IPS-15b (cell line): ENCODE measurements around the gene ZNF689.

Experiments used
- H3K27me3 ChIP-seq: one replicate; pipeline ENCODE4 v1.6.1; 2013; ENCODE audit warnings: low read length; ENCODE audit not compliant: control insufficient read depth, insufficient read depth
- H3K36me3 ChIP-seq: one replicate; pipeline ENCODE4 v1.6.1; 2013; ENCODE audit warnings: low read length; ENCODE audit not compliant: control insufficient read depth, insufficient read depth
- H3K4me1 ChIP-seq: one replicate; pipeline ENCODE4 v1.6.1; 2013; ENCODE audit warnings: mild to moderate bottlenecking, low read length; ENCODE audit not compliant: control insufficient read depth, insufficient read depth
- H3K4me3 ChIP-seq: one replicate; pipeline ENCODE4 v1.5.1; 2013; ENCODE audit warnings: low read depth, low read length
- H3K9ac ChIP-seq: one replicate; pipeline ENCODE4 v1.6.1; 2013; ENCODE audit warnings: low read depth, mild to moderate bottlenecking, low read length
- H3K9me3 ChIP-seq: one replicate; pipeline ENCODE4 v1.6.1; 2013; ENCODE audit warnings: mild to moderate bottlenecking, low read length; ENCODE audit not compliant: control insufficient read depth, insufficient read depth

Gene ZNF689

DNA sequence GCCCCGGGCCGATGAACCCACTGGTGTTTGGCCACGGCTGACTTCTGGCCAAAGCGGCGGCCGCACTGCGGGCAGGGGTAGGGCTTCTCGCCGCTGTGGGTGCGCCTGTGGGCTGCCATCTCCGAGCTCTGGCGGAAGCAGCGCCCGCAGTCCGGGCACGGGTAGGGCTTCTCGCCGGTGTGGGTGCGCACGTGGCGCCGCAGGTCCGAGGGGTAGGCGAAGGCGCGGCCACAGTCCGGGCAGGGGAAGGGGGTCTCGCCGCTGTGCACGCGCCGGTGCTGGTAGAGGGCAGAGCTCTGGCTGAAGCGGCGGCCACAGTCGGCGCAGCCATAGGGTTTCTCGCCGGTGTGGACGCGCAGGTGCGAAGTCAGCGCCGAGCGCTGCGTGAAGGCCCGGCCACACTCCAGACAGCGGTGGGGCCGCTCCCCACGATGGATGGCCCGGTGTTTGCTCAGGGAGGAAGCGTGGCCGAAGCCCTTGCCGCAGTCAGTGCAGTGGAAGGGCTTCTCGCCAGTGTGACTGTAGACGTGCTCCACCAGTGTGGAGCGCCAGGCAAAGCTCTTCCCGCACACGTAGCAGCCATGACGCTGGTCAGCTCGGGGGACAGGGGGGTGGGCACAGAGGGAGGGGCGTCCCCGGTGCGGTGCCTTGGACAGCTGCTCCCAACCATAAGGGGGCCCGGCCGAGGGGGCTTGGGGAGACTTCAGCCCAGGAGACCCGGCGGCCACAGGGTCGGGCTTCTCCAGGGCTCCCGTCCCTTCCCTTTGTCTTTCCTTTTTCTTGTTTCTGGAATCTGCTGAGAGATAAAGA is 54.7 kb downstream of the ZNF689 start:
- H3K9ac ChIP-seq = no peak overlapping the region

DNA sequence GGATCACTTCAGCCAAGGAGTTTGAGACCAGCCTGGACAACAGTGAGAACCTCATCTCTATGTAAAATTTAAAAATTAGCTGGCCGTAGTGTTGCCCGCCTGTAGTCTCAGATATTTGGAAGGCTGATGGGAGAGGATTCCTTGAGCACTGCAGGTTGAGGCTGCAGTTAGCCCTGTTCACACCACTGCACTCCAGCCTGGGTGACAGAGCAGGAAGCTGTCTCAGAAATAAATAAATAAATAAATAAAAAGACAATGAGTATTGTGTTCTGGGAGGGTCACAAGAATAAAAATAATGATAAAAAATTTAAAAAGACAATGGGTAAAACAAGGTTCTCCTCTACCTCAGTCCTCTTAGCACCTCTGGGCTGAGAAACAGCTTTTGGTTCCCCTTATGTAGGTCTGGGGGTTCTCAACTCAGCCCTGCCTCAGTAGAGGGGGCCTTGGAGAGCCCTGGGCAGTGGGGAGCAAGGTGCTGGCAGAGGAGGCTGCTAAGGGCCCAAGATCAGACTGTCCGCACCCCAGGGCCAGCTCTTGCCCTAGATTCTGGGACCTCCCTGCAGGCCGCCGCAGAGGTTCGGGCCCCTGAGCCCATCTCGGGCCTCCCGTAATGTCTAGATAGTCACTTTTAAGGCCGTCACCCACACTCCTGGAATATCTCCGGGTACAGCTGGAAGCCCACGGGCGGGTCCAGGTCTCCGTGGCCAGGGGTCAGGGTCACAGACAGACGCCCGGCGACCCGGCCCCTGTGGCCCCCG is 55.5 kb downstream of the ZNF689 start:
- no peak overlapping the region for H3K9ac ChIP-seq
- H3K36me3 ChIP-seq = peaks cover 15% of the 10 kb centered on the region
- H3K27me3 ChIP-seq = no peaks in the 10 kb centered on the region
- H3K4me1 ChIP-seq = no peaks in the 10 kb centered on the region
- H3K4me3 ChIP-seq = no peak overlapping the region
- H3K9me3 ChIP-seq = no peaks in the 10 kb centered on the region

More for the DNA sequence above, 54.7 kb downstream of the ZNF689 start:
- peaks cover 15% of the 10 kb centered on the region for H3K36me3 ChIP-seq
- no peaks in the 10 kb centered on the region for H3K4me1 ChIP-seq
- H3K4me3 ChIP-seq = no peak overlapping the region
- H3K27me3 ChIP-seq = no peaks in the 10 kb centered on the region
- H3K9me3 ChIP-seq = no peaks in the 10 kb centered on the region

DNA sequence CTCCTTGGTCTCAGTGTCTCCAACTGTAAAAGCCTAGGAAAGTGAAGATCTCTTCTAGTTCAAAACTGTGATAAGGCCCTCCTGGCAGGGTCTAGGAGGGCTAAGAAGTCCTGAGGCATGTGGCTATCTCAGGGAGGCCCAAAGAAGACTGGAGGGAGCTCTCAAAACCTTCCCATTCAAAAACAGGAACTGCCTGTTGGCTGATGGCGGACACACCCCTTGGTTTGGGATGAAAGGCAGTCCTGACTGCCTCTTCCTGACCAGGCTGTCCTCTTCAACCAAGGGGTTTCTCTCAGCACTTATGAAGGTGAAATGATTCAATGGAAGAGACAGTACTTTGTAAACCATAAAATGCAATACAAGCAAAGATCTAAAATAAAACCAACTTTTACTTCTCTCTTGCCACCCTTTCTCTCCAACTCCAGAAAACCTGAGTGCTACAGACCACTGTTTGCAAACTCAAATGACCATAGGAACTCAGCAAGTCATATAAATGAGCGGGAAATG is 56.7 kb downstream of the ZNF689 start:
- Histone ChIP-seq H3K9ac (no peak overlapping the region), H3K27me3 (no peaks in the 10 kb centered on the region), H3K4me1 (peaks cover 4% of the 10 kb centered on the region), H3K36me3 (peaks cover 15% of the 10 kb centered on the region), H3K9me3 (no peaks in the 10 kb centered on the region), H3K4me3 (no peak overlapping the region)

DNA sequence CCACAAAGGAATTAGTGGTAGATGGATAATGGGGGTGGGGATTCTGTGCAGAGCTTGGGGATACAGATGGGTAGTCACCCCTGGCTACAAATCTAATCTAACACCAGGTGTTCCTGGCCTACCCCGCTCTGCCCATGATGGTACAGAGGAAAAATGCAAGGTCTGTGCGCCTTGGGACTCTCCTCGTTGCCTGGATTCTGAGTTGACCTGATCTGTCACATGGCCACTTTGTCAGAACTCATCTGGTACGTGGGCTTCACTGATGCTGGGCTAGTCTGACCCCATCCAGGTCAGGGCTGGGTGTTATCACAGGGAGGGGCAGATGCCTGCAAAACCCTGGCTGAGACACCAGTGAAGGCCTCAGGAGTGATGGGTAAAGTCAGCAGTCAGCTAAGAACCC is 57.2 kb downstream of the ZNF689 start:
- H3K9me3 ChIP-seq = no peaks in the 10 kb centered on the region
- H3K4me3 ChIP-seq = no peak overlapping the region
- no peaks in the 10 kb centered on the region for H3K27me3 ChIP-seq
- H3K36me3 ChIP-seq = peaks cover 15% of the 10 kb centered on the region
- H3K4me1 ChIP-seq = peaks cover 4% of the 10 kb centered on the region
- H3K9ac ChIP-seq = no peak overlapping the region
